HG02981 (cell line): ENCODE measurements around the gene TMEM130.

Experiments used
- ATAC-seq: cut with Tn5 transposase; IDR thresholded peaks from one replicate; pipeline ENCODE4 v1.9.1; 2021; ENCODE audit warnings: mild to moderate bottlenecking, moderate library complexity; ENCODE audit not compliant: unreplicated experiment

TMEM130 gene

GRCh38 chr7:98869597-98870120 lies at the start of gene TMEM130:
Gene TMEM130, minus strand, starts transcription at chr7:98870014. Its CDS starts 153 bp downstream, at chr7:98869861.
- no peak for ATAC-seq

- ATAC-seq, result no peak
Measured at GRCh38 chr7:98917331-98917730, 47.5 kb upstream of the TMEM130 start.

- no peak for ATAC-seq
Measured at GRCh38 chr7:98913612-98914011, 43.8 kb upstream of the TMEM130 start.

DNA sequence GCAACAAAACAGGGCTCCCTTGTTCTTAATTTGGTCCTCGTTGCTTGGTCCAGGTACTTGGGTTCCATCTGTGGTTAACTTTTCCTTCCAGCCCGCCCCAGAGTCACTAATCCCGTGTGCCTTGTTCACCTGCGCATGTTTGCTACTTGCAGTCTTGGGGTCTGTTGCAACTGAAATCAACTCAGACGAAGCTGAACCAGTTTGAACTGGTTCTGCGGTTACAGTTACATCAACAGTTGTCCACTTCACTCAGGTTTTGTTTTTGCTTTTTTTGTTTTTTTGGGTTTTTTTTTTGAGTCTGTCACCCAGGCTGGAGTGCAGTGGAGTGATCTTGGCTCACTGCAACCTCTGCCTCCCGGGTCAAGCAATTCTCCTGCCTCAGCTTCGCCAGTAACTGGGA lies 43.2 kb upstream of the TMEM130 start:
- no peak for ATAC-seq

DNA sequence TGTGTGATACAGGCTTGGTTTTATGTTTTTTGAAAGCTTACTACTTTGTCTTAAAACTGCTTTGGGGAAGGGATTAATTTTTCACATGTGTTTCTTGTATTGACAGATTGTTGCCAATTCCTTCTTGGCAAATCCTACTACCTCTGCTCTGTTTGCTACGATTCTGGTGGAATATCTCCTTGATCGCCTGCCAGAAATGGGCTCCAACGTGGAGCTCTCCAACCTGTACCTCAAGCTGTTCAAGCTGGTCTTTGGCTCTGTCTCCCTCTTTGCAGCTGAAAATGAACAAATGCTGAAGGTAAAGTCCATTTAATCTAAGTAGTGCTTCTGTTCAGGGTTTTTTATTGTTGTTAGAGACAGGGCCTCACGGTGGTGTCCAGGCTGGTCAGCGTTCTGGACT lies 42.1 kb upstream of the TMEM130 start:
- ATAC-seq, result no peak

GRCh38 chr7:98910427-98910826 lies 40.6 kb upstream of the TMEM130 start:
- ATAC-seq, result no peak

DNA sequence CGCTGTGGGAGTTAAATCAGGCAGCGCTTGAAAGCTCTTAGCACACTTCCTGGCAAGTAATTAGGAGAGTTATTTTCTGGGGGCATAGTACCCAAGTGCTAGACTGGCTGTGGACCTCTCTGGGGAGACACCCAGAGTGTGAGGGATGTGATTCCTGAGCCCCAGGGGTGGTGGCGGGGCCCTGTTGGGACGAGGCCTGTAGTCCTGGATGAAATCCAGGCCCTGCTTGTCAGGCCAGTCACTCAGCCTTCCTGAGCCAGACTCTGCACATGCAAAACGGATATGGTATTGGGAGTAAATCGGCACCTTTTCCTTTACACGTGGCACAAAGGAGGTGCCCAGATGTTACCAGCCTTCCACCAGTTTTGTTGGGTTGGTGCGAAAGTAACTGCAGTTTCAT lies 39.7 kb upstream of the TMEM130 start:
- ATAC-seq, result no peak

DNA sequence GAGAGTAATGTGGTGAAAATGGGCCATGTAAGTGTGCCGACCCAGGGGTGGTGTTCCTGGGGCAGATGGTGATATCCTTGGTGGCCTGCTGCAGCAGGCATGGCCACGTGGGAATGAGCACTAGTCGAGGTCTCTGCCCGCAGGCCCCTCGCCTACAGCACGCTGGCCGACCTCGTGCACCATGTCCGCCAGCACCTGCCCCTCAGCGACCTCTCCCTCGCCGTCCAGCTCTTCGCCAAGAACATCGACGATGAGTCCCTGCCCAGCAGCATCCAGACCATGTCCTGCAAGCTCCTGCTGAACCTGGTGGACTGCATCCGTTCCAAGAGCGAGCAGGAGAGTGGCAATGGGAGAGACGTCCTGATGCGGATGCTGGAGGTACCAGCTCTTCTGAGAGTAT lies 38.8 kb upstream of the TMEM130 start:
- no peak for ATAC-seq

DNA sequence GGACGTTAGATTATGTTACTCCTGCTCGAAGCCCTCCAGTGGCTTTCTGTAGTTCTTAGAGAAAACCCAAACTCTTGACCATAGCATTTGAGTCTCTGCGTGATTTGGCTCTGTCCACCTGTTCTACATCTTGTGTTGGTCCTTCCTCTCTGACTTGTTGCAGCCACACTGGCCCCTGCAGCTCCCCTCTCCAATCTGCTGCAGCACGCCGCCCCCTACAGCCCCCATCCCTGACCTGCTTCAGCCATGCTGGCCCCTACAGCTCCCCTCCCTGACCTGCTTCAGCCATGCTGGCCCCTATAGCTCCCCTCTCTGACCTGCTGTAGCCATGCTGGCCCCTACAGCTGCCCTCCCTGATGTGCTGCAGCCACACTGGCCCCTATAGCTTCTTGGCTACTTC lies 37.8 kb upstream of the TMEM130 start:
- no peak for ATAC-seq

GRCh38 chr7:98903246-98903645 lies 33.4 kb upstream of the TMEM130 start:
- no peak for ATAC-seq

DNA sequence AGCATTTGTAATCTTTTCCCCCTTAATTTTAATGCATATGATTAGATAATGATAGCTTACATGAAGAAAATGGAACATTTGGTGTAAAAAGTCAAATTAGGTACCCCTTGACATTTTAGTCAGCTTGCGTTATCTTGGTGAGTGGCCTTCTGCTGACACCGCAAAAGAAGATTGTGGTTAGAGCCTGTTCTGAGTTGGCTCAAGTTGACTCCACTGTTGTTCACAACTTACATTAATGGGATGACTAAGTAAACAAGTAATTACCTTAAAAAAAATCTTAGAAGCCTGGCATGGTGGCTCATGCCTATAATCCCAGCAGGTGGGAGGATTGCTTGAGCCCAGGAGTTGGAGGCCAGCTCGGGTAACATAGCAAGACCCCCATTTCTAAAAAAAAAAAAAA lies 32.7 kb upstream of the TMEM130 start:
- ATAC-seq, result no peak

GRCh38 chr7:98900815-98901214 lies 31.0 kb upstream of the TMEM130 start:
- no peak for ATAC-seq

DNA sequence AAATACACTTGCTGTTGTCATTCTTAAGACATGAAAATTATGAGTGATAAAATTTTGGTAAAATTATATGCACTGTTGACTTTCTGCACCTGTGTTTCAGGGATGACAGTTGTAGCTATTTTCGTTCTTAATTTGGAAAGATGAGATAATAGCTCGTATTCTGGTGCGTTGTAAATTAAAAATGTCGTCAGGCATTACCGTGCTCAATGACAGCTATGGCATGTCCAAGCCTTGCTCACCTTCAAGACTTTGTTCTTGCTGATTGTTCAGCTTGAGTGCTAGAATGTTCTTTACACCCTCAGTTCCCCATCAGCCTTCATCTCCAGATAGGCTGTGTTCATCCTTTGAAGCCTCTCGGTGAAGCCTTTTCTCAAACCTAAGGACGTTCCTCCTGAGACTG lies 30.0 kb upstream of the TMEM130 start:
- ATAC-seq, result no peak

- ATAC-seq, result no peak
Measured at GRCh38 chr7:98892609-98893008, 22.8 kb upstream of the TMEM130 start.

- no peak for ATAC-seq
Measured at GRCh38 chr7:98887038-98887437, 17.2 kb upstream of the TMEM130 start.

GRCh38 chr7:98884416-98884815 lies 14.6 kb upstream of the TMEM130 start:
- no peak for ATAC-seq

DNA sequence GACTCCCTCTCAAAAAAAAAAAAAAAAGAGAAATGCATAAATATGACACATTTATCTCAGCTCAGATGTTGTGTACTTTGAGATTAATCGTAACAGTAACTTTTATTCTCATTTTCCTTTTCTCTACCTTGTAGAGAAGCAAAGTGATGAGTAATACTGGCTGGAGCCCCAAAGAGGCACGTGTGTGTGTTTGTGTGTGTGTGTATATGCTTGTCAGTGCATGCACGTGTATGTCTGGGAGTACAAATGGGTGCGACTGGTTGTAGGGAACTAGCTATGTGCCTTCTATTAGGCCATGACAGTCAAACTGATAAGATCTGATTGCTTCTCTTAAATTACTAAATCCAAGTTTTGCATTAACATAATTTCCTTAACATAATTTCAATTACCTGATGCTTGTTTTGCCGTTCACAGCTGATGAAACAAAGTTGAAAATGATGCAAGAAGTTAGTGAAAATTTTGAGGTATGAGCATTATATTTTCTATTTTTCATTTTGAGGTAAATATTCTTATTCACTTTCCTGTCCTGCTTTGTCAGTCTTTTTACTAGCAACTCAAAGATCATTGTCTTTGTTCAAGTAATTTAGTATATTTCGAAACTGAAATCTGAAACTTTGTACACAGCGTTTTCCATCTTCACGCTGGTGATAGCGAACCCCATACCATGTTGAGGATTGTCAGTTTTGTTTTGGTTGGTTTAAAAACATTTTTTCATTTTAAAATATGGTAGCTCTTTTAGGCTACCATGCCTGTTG lies 11.9 kb upstream of the TMEM130 start:
- ATAC-seq, result no peak

DNA sequence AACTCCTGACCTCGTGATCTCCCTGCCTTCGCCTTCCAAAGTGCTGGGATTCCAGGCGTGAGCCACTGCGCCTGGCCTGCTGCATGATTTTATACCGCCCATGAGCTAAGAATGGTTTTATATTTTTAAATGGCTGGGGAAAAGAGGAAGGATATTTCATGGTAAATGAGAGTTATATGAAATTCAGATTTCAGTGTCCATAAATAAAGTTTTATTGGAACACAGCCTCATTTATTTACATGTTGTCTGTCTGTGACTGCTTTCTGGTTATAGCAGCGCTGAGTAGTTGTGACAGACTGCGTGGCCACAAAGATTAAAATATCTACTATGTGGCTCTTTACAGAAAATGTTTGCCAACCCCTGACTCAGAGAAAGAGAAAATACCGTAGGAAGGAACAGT lies 10.7 kb upstream of the TMEM130 start:
- ATAC-seq, result no peak

DNA sequence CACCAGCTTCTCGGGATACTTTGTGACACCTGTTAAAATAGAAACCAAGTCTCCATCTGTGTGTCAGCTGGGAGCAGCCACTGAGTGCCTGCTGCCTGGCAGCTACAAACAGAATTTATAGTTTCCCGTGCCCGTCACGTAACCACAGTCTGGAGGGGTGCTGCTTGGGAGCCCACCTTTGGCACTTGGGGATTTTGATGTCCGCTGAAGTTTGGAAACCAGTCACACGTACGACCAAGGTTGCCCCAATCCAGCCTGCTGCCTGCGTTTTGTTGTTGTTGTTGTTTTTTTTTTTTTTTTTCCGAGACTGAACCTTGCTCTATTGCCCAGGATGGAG lies 10.1 kb upstream of the TMEM130 start:
- ATAC-seq, result no peak

DNA sequence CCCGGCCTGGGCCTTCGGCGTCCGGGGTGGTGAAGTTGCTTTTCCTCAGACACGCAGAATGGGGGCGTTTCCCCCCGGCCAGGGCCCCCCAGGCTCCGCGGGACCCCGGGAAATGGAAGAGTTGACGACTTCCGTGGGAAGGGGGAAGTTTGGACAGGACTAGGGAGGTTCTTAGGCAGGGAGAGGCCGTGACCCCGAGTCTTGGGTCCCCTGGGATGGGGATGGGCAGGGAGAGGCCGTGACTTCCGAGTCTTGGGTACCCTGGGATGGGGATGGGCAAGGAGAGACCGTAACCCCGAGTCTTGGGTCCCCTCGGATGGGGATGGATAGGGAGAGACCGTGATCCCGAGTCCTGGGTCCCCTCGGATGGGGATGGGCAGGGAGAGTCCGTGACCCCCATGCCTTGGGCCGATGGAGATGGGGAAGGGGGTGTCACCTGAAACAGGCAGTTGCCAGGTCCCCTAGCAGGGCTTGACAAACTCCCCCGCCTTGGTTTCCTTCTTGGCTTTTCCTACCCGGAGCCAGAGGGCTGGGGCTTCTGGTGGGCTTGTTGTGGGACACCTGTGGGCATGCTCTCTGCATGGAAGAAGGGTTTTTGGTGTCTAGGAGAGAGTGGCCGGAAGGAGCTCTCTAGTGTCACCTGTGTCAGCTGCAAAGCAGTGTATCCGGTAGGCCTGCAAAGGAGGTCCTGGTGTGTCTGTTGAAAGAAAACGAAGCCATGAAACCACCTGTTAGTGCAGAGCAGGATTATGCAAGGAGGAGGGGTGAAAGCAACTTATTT lies 9.6 kb upstream of the TMEM130 start:
- peak; percentile 82 for ATAC-seq

GRCh38 chr7:98878365-98879197 lies 8.8 kb upstream of the TMEM130 start, which contains the start of gene TRRAP:
Gene TRRAP, plus strand, starts transcription at chr7:98878532. Its CDS starts 2,619 bp downstream, at chr7:98881151.
- ATAC-seq, result peak; percentile 68
